Measurements from ENCODE around the gene VAC14. TPM values are rescaled to one million over a fixed set of nuclear protein-coding genes. Genes with fewer than 3 reads are reported as not detected.
"Not testable (repeated sequence)": the region's sequence is repeated elsewhere in the genome, so short reads cannot be mapped to it uniquely, and the experiment has no call there.

Gene VAC14
- 10 to 100 TPM; 32.3 to 35.1 (median 32.8) TPM for total RNA-seq
- long read RNA-seq, donor 1, transcript VAC14-201 (19 exons, 3,099 nt): major isoform, 16 of 42 reads
- long read RNA-seq, donor 1, transcript VAC14-212 (1 exons, 3,609 nt): minor isoform, 6 of 42 reads
- long read RNA-seq, donor 1, partial matches to known transcripts: 14 of 42 reads
- long read RNA-seq, donor 1, other reads (novel, unspliced or antisense): 6 of 42 reads
- long read RNA-seq, donor 2, partial matches to known transcripts: 3 of 5 reads
- long read RNA-seq, donor 2, other reads (novel, unspliced or antisense): 0 of 5 reads

GRCh38 chr16:70800781-70801480, at the start of gene VAC14:
VAC14 (minus strand) TSS chr16:70801158; CDS start chr16:70800900, 258 bp downstream.
- intact Hi-C loops (cut with DNase I, micrococcal nuclease): no loop called here
- Histone ChIP-seq H3K36me3 (ENCODE audit: low read depth) (no peaks in the 10 kb centered on the region), H3K4me3 (peak within 1 kb of the TSS; percentile 75), H3K4me1 (ENCODE audit: low read depth) (peaks cover 10% of the 10 kb centered on the region), H3K9me3 (peaks cover 7% of the 10 kb centered on the region)
- no peak for TF ChIP-seq CTCF (IDR thresholded peaks at IDR 0.05)
- DNase-seq (peak; percentile 97 to 99 (median 99)), ATAC-seq (peak; percentile 100)

- ATAC-seq; intact Hi-C loops (cut with DNase I, micrococcal nuclease); H3K9me3 ChIP-seq; DNase-seq; H3K4me1 ChIP-seq (ENCODE audit: low read depth); H3K36me3 ChIP-seq (ENCODE audit: low read depth); H3K4me3 ChIP-seq: not testable (repeated sequence)
Observed at GRCh38 chr16:70823498-70824118, 22.6 kb upstream of the VAC14 start.

GRCh38 chr16:70822734-70823133, 21.8 kb upstream of the VAC14 start:
- H3K4me1 ChIP-seq (ENCODE audit: low read depth); ATAC-seq; H3K4me3 ChIP-seq; H3K9me3 ChIP-seq; DNase-seq; intact Hi-C loops (cut with DNase I, micrococcal nuclease); H3K36me3 ChIP-seq (ENCODE audit: low read depth): not testable (repeated sequence)

GRCh38 chr16:70818088-70818487, 17.1 kb upstream of the VAC14 start:
- H3K9me3 ChIP-seq; H3K4me1 ChIP-seq (ENCODE audit: low read depth); DNase-seq; intact Hi-C loops (cut with DNase I, micrococcal nuclease); H3K36me3 ChIP-seq (ENCODE audit: low read depth); ATAC-seq; H3K4me3 ChIP-seq: not testable (repeated sequence)

GRCh38 chr16:70809392-70810060, 8.6 kb upstream of the VAC14 start:
- H3K36me3 ChIP-seq (ENCODE audit: low read depth): no peaks in the 10 kb centered on the region
- TF ChIP-seq CTCF (IDR thresholded peaks at IDR 0.05): no peak
- no peak for DNase-seq
- no peak for ATAC-seq
- no peaks in the 10 kb centered on the region for H3K9me3 ChIP-seq
- no peaks in the 10 kb centered on the region for H3K4me1 ChIP-seq (ENCODE audit: low read depth)
- intact Hi-C loops (cut with DNase I, micrococcal nuclease): no loop called here
- H3K4me3 ChIP-seq: no peak overlapping the region

- no peak for TF ChIP-seq CTCF (IDR thresholded peaks at IDR 0.05)
- ATAC-seq: no peak
Observed at GRCh38 chr16:70808371-70808770, 7.4 kb upstream of the VAC14 start.

More at GRCh38 chr16:70808371-70808770, 7.4 kb upstream of the VAC14 start:
- Histone ChIP-seq H3K9me3 (peaks cover 7% of the 10 kb centered on the region), H3K4me1 (ENCODE audit: low read depth) (no peaks in the 10 kb centered on the region), H3K4me3 (no peak overlapping the region), H3K36me3 (ENCODE audit: low read depth) (no peaks in the 10 kb centered on the region)
- no peak for DNase-seq
- intact Hi-C loops (cut with DNase I, micrococcal nuclease): no loop called here

Measured in mucosa of descending colon (tissue), 3 donors.